Bone marrow (tissue), 2 donors: ENCODE data around the gene AFF4.
"Not testable (repeated sequence)": the region's sequence is repeated elsewhere in the genome, so short reads cannot be mapped to it uniquely, and the experiment has no call there.

Experiments used
- DNase-seq, 2 donors: peaks; one replicate each; lab custom pipeline; 2025; lab: John Stamatoyannopoulos, UW

AFF4 gene

DNA sequence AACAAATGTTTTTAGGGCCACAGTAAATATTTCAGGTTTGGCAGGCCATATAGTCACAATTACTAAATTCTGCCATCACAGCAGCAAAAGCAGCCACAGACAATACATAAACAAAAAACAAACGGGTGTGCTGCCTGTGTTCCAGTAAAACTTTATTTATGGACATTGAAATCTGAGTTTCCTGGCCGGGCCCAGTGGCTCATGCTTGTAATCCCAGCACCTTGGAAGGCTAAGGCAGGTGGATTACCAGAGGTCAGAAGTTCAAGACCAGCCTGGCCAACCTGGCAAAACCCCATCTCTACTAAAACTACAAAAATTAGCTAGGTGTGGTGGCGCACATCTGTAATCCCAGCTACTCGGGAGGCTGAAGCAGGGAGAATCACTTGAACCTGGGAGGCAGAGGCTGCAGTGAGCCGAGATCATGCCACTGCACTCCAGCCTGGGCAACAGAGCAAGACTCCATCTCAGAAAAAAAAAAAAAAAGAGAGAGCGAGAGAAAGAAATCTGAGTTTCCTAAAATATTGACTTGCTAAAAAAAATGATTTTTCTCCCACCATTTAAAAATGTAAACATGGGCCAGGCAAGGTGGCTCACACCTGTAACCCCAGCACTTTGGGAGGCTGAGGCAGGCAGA lies 7.2 kb downstream of the AFF4 start:
- not testable (repeated sequence) for DNase-seq

DNA sequence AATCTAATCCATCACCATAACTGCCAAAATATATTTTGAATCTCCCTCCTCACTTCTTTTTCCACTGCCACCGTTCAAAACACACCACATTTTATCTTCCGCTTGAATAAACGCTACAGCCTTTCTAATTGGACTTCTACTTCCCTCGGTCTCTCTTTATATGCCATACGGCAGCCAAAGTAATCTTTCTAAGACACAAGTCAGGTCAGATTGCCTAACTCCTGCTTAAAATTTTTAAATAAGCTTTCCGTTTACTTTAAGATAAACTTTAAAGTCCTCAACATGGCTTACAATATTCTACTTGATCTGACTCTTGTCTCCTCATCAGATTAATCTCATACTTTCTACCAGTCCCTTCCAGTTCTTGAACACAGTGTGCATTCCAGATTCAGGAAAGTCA lies 9.7 kb downstream of the AFF4 start:
- DNase-seq: no peak

DNA sequence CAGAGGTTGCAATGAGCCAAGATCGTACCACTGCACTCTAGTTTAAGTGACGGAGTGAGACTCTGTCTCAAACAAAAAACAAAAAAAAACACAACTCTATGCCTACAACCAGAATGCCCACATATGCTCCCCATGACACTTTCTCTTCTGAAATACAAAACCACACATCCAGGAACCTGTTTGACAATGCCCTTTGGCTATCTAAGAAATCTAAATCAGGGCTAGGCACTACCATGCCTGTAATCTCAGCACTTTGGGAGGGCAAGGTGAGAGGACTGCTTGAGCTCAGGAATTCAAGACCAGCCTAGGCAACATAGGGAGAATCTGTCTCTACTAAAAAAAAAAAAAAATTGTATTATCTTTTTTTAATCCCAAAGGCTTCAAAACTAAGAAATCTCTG lies 10.6 kb downstream of the AFF4 start:
- DNase-seq: no peak

DNA sequence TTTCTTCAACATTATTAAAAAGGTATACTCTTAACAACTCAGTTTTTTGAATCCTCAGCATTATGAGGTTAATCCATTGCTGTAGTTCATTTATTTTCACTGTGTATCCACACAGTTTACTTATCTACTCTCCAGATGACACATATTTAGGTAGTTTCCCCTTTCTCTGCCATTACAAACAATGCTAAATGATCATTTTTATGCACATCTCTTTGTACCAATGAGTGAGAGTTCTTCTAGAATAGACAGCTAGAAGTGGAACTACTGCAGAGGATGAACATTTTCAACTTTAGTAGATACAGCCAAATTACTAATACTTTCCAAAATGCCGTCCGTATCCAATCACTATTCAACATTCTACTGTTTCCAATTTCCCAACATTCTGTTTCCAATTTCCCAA lies 11.5 kb downstream of the AFF4 start:
- DNase-seq: no peak

DNA sequence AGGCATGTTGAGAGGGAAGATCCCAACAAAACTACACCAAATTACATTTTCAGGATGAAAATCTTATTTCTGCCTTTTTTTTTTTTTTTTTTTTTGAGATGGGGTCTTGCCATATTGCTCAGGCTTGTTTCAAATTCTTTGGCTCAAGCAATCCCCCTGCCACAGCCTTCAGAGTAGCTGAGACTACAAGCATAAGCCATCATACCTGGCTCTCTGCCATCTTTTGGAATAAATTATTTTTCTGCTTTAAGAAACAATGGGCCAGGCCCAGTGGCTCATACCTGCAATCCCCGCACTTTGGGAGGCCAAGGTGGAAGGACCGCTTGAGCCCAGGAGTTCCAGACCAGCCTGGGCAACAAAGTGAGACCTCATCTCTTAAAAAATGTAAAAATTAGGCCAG lies 14.3 kb downstream of the AFF4 start:
- no peak for DNase-seq

DNA sequence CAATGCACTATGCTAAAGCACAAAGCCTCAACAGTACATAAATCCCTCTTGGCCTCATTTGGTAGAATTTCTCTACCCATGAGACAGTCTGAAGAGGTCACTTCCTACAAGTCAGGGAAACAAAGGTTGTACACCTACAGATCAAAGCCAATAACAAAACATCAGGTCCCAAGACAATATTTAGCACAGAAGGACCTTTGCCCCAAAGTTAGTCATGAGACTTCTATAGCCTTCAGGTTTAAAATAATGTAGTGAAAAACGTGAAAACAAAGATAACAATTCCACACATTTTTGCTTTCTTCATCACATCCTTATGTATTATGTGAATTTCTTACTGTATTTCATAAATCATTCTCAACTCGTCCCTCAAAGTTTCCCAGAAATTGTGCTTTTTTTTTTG lies 15.8 kb downstream of the AFF4 start:
- no peak for DNase-seq

DNA sequence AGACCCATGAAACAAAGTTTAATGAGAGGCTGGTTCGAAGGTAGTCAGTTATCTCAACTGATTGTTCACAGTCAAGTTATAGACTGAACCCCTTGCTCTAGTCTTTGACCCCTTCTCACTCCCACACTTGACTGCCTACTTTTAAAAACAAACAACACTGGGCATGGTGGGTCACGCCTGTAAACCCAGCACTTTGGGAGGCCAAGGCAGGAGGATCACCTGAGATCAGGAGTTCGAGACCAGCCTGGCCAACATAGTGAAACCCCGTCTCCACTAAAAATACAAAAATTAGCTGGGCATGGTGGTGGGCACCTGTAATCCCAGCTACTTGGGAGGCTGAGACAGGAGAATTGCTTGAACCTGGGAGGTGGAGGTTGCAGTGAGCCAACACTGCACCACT lies 18.1 kb downstream of the AFF4 start:
- DNase-seq: not testable (repeated sequence)

DNA sequence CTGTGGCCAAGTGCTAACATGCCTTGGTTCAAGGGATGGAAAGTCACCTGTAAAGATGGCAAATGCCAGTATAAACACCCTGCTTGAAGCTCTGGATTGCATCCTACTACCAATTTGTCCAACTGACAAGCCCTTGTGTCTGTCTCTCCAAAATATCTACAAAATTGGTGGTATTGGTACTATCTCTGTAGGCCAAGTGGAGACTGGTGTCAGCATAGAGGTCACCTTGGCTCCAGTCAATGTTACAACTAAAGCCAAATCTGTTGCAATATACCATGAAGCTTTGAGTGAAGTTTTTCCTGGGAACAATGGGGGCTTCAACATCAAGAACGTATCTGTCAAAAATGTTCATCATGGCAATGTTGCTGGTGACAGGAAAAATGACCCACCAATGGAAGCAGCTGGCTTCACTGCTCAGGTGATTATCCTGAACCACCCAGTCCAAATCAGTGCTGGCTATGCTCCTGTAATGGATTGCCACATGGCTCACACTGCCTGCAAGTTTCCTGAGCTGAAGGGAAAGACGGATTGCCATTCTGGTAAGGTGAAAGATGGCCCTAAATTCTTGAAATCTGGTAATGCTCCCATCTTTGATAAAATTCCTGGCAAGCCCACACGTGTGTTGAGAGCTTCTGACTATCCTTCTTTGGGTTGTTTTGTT lies 19.9 kb downstream of the AFF4 start:
- no peak for DNase-seq

DNA sequence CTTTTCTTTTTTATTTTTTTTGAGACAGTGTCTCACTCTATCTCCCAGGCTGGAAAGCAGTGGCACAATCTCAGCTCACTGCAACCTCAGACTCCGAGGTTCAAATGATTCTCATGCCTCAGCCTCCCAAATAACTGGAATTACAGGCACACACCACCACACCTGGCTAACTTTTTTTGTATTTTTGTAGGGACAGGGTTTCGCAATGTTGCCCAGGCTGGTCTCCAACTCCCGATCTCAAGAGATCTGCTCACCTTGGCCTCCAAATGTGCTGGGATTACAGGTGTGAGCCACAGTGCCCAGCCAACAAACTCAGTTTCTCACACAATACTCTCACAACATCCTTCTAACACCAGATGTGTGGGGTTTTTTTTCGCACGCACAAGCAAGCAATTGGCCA lies 22.1 kb downstream of the AFF4 start:
- no peak for DNase-seq

DNA sequence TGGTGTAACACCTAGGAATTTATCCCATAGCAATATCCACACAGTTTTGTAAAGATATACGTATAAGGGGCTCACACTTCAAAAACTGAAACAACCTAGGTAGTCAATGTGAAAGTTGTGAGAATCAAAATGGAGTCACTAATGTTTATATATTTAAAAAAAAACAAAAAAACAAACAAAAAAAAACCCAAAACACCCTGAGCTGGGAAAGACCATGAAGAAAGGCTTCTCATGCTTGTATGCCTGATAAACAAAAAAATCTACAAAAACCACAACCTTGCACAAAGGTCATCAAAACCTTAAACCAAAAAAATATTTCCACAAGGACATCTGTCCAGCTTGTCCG lies 35.4 kb downstream of the AFF4 start:
- DNase-seq: no peak

DNA sequence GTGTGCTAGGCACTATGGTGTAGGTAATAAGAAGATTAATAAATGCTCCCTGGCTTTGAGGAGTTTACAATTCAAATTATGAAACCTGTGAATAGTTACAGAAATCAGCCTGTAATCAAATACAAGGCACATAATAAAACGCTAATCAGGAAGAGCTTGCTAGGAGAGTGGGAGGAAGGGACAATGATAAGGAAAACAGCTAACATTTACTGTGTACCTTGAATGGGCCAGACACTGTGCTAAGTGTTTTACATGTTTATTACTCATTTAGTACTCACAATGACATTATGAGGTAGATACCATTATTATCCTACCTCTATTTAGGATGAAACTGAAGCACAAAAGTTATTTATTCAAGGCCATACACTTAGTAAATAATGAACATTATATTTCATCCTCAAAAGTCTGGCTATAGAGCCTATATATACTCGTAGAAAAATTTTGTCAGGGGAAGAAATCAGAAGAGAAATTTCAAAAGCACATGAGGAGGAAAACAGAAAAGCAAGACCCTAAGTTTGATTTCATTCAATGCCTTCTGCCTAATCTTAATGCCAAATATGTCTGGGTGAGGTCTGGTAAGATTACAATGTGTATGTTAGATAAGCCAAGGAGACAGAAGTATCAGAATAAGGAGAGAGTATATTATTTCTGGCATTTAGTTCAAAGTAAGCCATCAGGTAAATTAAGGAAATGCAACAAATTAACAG lies 35.9 kb downstream of the AFF4 start:
- DNase-seq: no peak

DNA sequence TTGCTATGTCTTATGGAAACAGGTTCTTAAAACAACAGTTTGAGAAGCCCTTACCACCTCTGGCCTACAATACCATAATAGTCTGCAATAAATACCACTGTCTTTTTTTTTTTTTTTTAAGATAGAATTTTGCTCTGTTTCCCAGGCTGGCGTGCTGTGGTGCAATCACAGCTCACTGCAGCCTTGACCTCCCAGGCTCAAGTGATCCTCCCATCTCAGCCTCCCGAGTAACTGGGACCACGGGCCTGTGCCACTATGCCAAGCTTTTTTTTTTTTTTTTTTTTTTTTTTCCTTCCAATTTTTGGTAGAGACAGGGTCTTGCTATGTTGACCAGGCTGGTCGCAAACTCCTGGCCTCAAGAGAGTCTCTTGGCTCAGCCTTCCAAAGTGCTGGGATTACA lies 37.0 kb downstream of the AFF4 start:
- no peak for DNase-seq

DNA sequence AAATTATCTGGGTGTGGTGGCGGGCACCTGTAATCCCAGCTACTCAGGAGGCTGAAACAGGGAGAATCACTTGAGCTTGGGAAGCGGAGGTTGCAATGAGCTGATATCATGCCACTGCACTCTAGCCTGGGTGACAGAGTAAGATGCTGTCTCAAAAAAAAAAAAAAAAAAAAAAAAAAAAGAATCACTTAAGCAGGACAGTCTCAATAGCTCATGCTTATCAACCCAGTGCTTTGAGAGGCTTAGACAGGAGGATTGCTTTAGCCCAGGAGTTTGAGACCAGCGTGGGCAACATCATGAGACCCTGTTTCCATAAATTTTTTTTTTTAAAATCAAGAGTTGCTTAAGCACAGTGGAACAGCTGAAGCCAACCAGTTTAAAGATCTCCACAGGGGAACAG lies 47.3 kb downstream of the AFF4 start:
- no peak for DNase-seq

DNA sequence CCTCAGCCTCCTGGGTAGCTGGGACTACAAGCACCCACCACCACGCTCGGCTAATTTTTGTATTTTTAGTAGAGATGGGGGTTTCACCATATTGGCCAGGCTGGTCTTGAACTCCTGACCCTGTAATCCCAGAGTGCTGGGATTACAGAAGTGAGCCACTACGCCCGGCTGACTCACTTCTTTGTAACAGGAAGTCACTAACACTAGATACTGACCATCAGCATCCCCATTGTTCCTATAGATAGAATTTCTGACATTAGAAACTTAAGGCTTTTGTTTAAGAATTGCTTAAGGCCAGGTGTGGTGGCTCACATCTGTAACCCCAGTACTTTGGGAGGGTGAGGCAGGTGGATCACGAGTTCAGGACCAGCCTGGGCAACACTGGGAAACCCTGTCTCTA lies 47.8 kb downstream of the AFF4 start:
- DNase-seq: no peak

DNA sequence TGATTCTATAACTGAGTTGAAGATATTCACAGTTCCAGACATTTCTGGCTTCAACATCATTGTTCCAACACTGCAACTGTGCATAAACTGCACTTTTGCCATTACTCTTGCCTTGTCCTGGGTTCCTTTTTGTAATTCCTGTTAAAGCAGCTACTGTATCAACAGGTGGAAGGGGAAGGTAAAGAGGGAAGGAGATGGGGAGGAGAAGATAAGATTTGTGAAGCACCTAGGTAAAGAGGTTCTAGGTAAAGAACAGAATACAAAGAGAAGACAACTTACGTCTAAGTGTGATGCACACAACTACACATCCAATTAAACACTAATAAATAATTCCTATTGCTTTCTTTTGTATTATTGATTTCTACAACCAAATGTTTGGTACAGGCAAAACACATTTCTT lies 53.7 kb downstream of the AFF4 start:
- no peak for DNase-seq

DNA sequence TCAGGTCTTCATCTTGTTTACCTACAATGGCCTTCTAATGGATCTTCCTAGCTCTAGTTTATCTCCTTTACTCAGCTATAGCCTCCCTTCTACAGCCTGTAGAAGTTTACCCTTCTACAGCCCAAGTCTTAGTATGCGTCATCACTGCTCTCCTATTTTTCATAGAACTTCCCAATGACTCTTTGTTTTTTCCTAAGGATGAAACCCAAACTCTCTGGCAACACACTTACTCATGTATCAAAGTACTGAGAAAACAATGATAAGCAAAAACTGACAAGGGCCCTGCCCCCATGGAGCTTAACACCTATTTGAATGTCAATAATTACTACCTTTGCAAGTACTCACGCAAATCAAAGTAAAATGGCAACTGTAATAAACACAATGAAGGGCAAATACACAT lies 56.3 kb downstream of the AFF4 start:
- no peak for DNase-seq

DNA sequence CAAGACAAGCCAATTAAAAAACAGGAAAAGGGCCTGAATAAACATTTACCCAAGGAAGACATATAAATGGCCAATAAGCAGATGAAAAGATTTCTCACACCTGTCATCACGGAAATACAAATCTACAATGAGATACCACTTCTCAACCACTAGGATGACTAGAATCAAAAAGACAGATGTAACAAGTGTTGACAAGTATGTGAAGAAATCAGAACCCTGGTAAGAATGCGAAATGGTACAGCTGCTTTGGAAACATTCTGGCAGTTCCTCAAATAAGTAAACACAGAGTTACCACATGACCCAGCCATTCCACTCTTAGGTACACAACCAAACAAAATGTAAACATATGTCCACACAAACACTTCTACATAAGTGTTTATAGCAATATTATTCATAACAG lies 57.5 kb downstream of the AFF4 start:
- no peak for DNase-seq

DNA sequence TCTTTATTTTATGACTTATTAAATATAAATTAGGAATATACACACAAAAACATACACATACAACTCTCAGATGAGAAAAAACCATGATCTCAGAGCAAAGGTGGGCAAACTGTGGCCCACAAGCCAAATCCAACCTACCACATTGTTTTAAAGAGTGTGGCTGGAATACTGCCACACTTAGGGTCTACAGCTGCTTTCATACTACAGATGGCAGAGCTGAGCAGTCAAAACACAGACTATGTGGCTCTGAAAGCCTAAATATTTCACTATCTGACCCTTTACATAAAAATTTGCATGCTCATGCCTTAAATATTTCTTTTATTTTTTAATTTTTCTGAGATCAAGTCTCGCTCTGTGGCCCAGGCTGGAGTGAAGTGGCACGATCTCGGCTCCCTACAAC lies 61.7 kb downstream of the AFF4 start:
- no peak for DNase-seq

DNA sequence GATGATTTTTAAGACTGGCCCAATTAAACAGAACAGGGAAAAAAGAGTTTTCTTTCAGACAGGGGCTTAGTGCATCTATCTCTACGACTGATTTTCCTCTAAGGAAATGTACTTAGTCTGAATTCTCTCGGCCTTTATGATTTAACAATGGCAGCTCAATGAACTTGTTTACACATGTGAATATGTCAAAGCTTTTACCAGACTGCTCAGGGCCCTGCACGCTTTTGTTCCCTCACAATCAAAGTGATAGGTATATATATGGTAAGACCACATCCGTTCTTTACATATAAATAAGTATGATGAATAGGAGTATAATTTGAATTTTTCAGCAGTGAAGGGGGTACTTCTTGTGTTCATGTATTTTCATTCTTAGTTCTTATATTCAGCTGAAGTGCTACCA lies 62.4 kb downstream of the AFF4 start:
- no peak for DNase-seq

DNA sequence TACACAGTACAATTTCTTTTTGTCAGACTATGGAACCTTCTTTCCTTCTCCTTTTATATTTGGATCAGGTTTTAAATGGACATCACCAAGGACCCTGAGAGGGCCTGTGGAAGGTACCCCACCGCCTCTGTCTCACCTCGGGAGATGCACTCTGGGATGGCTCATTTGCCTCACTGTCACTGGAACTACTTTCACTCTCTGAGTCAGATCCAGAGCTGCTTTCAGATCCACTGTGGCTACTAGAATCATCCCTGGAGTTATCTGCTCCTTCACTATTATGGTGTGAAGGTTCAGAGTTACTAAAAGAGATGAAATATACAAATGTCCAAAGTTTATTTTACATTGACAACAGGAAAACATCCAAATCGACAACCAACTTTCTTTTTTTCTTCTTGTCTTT lies 65.3 kb downstream of the AFF4 start:
- DNase-seq: no peak

DNA sequence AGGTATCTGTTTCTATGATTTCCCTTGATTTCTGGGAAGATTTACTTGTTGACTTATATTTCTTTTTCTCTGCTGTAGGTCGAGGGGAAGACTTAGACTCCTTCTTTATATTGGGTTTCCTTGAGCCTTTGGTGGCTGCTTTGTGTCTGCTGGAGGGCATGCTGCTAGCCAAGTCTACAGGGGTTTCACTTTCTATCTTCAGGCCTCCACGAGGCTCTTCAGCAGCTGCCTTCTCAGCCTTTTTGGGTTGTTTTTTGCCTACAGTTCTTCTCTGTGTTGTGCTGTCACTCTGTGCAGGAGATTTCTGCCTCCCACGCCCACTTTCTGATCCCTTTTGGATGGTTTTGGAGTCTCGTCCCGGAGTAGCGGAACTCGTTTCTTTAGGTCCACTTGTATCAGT lies 66.7 kb downstream of the AFF4 start:
- DNase-seq: no peak

DNA sequence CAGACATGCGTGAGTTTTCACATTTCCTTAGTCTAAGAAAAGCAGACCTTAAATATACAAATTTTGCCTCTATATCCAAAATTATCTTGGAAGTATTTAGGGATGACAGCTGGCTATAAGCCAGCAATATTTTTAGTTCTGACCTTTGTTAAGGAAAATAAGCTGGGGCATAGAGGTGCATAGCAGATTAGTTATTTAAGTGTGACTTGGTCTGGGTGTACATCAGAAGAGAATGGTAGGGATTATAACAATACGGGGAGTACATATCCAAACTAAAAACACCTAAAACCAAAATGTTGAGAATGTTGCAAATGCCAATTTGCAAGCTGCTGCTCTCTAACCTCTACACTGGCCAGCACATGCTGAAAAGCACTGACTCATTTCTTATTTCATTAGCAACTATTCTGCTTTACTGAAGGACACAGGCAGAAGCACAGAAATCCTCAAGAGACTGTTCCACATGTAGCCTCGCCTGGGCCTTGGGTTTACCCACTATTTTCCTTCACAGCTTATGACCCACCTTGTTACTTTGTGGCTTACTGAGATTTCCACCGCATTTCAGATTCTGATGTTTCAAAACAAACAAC lies 67.6 kb downstream of the AFF4 start:
- no peak for DNase-seq

DNA sequence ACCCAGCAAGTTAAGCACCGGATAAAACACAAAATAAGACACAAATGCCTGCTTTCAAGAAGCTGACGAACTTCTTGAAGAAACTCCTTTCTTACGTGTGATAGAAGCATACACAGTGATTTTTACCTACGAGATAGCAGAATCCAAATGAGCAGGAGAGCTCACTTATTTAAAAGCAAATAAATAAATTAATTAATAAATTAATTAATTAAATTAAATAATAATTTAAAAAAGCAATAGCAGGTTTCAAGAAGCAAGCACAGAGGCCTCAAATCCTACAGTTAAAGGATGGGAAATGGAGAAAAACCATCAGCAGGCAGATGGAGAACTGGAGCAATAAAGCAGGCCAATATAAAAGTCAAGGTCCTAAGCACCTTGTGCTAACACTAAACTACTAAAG lies 72.6 kb downstream of the AFF4 start:
- no peak for DNase-seq
